HG02970 (cell line): ENCODE results near the gene LYRM7.

Experiments
- ATAC-seq: cut with Tn5 transposase; IDR thresholded peaks from one replicate; pipeline ENCODE4 v1.9.1; 2021; ENCODE audit warnings: mild to moderate bottlenecking, moderate library complexity, moderate number of reproducible peaks; ENCODE audit not compliant: unreplicated experiment, low FRiP score

The LYRM7 gene

DNA sequence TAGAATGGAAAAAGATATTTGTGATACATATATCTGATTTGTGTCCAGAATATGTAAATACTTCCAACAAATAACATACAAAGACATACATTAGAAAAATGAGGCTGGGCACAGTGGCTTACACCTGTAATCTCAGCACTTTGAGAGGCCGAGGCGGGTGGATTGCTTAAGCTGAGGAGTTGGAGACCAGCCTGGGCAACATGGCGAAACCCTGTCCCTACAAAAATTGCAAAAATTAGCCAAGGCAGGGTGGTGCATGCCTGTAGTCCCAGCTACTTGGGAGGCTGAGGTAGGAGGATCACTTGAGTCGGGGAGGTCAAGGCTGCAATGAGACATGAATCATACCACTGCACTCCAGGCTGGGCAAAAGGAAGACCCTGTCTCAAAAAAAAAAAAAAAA, 47.0 kb downstream of the LYRM7 start:
- no peak for ATAC-seq

DNA sequence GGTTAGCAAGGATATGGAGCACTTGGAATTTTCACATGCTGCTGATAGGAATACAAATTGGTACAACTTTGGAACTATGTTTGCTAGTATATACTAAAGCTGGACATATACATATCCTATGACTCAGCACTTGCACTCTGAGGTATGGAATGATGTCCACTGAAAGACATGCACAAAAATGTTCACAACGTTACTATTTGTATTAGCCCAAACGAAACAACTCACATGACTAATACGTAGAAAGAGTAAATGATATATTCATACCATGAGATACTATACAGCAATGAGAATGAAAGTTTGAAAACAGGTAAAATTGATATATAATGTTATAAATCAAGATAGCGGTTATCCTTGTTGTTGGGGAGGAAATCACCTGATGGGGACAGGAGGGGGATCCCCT, 47.6 kb downstream of the LYRM7 start:
- no peak for ATAC-seq

DNA sequence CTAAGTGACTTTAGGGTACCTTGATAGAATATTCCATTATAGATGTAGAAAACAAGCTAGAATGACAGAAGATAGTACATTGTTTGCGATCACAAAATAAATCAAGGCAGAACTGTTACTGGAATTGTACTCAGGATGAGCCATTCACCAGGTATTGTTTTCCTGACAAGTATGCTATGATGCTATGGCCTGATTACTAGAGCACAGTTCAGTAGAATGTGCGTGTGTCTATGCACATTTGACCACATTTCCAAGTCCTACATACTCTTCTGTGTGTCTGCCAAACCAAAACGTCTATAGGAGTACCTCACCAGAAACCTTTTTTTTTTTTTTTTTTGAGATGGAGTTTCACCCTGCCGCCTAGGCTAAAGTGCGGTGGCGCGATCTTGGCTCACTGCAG, 49.8 kb downstream of the LYRM7 start:
- ATAC-seq: no peak

DNA sequence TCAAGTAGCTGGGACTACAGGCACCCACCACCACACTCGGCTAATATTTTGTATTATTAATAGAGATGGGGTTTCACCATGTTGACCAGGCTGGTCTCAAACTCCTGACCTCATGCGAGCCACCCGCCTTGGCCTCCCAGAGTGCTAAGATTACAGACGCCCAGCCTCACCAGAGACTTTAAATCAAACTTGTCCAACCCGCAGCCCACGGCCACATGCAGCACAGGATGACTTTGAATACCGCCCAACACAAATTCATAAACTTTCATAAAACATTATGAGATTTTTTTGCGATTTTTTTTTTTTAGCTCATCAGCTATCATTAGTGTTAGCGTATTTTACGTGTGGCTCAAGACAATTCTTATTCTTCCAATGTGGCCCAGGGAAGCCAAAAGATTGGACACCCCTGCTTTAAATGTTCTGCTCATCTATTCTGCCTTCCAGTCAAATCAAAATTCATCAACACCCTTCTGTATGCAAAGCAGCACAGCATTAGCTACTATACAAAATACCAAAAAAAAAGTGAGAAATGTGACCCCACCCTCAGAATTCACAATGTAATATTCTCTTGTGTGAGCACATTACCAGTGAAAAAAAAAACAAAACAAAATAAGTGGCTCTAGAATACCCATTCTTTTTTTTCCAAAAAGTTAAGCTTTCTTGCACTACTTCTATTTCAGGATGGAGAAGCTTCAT, 50.4 kb downstream of the LYRM7 start:
- no peak for ATAC-seq

DNA sequence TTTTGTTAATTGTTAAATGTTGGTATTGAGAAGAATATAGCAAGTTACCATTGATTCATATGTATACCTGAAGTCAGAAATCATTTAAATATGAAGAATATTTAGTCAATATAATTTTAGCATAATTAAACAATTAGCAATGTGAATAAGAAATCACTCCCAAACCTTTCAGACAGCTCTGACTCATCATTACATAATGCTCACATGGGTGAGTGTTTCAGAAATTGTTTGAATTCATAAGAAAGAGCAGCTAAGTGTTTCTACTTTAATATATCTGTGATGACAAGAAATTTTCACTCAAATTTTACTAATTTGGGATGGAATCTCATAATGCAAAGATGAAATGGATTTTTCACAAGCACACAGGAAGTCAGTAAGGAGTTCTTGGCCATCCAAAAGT, 51.1 kb downstream of the LYRM7 start:
- no peak for ATAC-seq

DNA sequence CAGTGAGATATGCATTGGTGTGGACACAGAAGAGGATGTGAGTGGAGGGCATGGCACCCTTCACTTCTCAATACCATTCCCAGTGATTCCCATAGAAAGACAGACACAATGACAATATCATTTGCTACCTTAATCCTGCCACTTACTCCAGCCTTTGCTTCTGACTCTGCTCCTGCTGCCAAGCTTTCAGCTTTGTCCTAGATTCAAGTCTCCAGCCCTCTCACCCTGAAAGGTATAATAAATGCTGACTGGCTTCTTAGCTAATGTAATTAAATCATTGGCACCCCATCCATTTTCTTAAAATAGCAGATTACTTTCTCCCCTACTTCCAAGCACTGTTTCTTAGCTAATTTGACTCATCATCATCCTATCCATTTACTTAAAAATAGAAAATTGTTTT, 52.0 kb downstream of the LYRM7 start:
- no peak for ATAC-seq

DNA sequence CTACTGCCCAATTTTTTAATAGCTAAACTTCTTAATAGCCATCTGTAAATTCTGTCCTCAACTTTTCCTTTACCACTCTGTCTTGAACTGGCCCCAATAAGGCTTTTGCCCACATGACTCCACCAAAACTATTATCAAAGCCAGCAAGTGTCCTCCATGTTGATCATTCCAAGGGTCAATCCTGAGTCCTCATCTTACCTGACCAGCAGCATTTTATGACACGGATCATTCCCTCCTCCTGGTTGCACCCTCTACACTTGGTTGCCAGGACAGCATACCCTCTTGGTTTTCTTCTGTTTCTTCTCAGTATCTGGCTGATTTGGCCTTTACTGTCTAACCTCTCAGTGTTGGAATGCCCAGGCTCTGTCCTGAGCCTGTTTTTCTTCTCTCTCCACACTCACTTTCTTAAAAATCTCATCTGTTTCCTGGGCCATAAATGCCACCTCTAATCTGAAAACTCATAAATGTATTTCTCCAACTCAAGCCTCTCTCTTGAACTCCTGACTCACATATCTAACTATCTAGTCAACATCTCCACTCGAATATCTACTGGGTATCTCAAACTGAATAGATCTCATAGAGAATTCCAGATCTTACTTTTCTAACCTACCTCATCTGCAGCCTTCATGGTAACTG, 53.1 kb downstream of the LYRM7 start:
- ATAC-seq: no peak

DNA sequence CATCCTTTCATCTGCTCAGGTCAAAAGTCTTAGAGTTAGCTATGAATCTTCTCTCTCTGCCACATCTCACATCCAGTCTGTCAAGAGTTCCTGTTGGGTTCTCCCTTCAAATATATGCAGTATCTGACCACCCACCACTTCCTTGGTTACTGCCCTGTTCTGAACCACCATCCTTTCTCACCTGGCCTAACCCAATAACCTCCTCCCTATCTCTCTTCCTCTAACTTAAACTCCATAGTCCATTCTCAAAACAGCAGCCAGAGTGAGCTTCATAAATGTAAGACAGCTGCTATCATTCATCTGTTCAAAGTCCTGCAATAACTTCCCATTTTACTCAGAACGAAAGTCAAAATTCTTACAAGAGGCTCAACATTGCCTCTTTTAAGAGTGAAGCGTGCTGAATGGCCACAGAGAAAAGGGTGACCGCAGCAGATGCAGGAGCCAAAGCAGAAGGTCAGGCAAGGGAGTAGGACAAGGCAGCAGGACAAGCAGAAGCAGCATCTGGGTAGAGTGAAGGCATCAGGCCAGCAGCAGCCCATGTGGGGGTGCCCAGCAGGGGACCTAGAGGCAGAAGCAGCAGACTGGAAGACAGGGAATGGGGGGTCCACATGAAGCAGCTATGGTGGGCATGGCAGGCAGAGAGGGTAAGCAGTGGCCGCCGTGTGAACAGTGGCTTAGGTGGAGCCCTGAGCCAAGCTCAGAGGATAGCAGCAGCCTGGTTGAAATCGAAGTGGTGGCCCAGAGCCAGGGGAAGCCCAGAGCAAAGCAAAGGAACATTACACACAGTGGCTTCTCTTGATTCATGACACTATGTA, 53.9 kb downstream of the LYRM7 start:
- peak; percentile 65 for ATAC-seq

DNA sequence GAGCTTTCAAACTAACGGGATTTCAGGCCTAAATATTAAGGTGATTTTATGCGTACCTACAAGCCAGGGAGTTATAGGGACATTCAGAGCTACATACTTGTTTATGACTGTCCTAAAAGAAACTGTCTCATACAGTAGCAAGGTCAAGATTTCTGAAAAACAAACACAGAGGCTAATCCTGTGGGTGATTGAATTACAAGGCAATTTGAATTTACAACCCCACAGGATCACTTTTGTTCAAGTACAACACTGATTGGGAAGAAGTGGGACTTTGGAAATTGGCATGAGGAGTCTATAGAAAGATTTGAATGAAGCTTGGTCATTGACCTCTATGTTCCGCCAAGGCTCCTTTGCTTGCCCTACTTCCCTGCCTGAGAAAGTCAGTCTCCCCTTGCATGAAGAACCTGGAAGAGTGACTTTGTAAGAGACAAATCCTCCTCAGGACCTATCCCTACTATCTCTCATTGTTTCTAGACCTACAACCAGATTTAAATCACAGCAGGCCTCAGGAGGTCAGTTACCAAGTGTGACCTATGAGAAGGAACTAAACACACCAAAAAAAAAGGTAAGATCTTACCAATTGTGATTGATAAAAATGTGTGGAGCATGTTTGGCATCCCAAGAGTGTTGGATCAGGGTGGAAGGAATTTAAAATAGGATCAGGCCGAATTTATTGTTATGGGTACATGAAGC, 54.7 kb downstream of the LYRM7 start:
- no peak for ATAC-seq

DNA sequence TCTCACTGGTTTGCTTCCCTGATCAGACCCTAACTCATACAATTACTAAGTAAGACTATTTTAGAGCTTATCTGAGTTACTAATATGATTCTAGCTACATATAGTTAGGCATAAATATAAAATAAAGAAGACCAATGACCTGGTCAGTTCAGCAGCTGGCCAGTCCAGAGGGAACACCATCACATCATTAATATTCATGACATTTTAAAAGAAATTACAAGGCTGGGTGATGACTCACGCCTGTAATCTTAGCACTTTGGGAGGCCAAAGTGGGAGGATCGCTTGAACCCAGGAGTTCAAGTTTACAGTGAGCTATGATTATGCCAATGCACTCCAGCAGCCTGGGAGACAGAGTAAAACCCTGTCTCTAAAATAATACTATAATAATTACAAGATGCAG, 56.2 kb downstream of the LYRM7 start:
- ATAC-seq: no peak

DNA sequence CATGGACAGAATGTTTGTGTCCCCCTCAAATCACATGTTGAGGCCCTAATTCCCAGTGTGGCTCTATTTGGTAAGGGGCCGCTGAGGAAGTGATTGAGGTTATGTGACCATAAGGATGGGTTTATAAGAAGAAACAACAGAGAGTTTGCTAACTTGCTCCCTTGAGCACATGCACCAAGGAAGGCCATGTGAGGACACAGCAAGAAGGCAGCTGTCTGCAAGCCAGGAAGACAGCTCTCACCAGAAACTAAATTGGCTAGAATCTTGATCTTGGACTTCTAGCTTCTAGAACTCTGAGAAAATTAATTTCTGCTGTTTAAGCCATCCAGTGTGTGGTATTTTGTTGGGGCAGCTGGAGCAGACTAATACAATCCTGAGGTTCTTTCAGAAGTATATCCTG, 57.9 kb downstream of the LYRM7 start:
- ATAC-seq: no peak

DNA sequence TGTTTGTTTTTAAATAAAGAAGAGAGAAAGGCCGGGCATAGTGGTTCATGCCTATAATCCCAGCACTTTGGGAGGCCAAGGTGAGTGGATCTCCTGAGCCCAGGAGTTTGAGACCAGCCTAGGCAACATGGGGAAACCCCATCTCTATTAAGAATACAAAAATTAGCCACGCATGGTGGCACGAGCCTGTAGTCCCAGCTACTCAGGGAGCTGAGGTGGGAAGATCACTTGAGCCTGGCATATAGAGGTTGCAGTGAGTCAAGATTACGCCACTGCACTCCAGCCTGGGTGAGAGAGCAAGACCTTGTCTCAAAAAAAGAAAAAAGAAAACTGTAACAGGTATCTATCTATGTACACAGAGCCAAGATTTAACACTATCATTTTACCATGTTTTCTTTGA, 58.9 kb downstream of the LYRM7 start:
- ATAC-seq: no peak

DNA sequence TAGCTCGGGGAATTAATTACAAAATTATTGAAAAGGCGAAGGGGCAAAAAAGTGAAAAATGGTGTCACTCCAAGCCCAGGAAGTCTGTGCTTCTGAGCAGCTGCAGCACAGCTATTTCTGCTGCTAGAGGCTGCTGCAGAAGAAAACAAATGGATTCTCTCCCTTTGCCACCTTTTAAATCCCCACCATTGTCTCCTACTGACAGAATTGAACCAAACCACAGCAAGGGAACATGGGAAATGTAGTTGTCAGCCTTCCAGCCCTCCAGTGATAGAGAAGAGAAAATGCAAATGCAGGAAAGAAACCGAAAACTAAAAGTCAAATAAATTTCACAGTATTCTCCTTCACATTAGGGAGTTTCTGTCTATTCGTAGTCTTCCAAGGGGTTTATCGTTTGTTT, 59.7 kb downstream of the LYRM7 start:
- ATAC-seq: no peak

DNA sequence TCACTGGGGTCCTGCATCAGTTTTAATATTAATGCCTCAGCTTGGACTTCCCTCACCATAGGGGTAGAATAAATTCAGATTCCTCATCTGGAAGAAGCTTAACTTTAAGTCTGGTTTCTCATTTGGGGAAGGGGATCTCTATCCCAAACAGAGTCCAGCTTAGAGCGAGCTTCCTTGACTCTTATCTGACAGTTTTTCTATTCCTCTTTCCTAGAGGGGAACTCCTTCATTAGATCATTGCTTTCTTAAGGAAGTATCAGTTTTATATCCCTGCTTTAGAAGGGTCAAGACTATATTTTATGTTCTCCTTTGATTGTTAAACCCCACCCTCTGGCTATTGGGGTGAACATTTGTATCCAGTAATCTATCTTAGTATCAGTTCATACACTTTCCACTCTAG, 68.9 kb downstream of the LYRM7 start:
- ATAC-seq: no peak

DNA sequence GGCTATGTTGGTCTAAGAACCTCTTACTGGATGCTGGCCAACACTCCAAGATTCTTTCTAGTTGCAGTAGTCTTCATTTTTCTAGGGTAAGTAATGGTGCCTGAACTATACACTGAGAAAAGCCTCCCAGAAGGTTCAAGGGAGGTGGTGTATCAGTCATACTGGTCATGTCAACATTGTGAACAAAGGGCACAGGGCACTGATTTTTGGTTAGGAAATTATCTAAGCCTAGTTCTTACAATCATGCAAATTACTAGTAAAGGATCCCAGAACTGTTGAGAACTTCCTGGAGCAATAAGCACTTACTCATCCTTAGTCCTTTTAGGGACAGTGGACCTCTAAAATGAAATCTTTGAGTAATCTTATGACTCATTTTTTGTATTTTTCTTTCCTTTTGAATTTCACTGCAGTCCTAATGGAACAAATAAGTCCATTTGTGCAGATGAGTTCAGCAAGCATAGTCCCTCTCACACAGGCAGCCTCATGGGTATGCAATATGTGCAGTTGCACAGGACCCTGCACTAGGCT, 72.0 kb downstream of the LYRM7 start:
- no peak for ATAC-seq

DNA sequence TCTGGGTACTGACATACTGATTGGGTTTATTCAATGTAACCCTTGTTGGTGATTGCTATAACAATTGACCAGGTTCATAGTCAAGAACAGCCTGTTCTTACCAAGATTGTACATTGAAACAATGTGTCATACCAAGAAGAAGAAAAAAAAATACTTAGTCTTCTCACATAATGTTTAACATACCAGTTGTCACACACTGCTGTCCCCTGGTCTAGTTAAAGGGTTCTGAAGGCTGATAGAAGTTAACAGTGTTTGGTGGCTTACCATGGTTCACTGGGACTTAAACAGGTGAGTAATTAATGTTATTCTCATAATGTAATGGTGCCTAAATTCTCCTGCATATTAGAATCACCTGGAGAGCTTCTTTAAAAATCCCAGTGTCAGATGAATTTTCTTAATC, 74.6 kb downstream of the LYRM7 start:
- no peak for ATAC-seq

DNA sequence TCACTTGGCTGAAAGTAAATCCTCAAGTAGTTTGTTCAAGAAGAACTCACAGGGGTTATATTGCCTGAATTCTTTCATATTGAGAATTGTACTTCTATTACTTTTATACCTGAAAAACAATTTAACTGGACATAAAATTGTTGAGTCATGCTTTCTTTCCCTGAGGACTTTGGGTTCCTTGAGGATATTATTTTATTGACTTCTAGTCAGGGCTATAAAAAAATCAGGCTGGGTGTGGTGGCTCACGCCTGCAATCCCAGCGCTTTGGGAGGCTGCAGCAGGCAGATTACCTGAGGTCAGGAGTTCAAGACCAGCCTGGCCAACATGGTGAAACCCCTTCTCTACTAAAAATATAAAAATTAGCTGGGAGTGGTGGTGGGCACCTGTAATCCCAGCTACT, 75.2 kb downstream of the LYRM7 start:
- ATAC-seq: no peak

DNA sequence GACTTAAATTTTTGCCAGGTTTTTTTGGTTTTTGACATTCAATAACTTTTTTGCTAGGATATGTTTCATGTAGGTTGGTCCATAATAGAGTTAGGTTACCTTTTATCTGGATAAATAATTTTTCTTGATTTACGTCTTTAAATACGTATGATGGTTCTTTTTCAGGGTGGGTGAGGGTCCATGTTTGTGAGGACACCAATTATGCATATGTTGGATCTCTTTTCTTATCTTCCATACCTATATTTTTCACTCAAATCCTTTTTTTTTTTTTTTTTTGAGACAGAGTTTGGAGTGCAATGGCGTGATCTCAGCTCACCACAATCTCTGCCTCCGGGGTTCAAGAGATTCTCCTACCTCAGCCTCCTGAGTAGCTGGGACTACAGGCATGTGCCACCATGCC, 75.8 kb downstream of the LYRM7 start:
- no peak for ATAC-seq

DNA sequence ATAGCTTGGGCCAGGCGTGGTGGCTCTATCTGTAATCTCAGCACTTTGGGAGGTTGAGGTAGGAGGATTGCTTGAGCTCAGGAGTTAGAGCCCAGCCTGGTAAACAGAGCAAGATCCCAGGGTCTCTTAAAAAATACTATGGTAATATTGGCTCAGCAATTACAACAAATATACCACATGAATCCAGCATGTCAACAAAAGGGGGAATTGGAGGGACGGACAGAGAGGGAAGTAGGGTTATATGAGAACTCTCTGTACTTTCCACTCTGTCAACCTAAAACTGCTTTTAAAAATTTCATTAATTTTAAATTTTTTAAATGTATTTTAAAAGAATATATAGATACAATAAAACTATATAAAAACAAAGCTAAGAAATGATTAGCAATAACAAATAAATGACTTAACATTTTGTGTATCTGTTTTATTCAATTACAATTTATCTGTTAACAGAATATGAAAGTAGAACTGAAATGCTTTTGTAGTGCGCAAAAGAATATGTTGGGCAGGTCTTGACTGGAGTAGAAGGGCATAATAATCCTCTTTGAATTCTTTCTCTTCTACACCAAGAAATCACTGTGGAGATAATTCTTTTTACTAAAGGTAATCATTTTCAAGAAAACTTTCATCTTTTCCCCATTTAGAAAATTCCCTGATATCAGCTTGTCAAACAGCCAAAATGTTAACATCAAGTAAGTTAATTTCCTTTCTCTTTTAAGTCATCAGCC, 80.2 kb downstream of the LYRM7 start:
- no peak for ATAC-seq

DNA sequence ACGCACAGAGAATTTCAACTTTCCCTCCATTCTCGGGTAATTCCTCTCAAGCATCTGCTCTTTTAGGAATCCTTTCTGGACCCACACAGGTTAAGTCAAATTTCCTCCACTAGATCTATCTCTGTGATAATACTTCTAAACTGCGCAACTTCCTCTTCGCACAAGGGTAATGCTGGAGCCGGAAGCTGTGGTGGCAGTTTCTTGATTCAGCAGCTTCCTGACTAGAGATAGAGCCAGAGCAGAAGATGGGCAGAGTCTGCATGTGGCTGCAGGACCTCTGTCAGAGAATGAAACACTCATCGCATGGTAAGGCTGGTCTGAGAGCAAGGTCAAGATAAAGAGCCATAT, 82.1 kb downstream of the LYRM7 start:
- ATAC-seq: peak; percentile 65
